ENCODE results near the gene APBB3.

The APBB3 gene

GRCh38 chr5:140574165-140574564, 9.8 kb upstream of the APBB3 start:
- DNase-seq: no peak

GRCh38 chr5:140573683-140574082, 9.3 kb upstream of the APBB3 start:
- no peak for DNase-seq

GRCh38 chr5:140571105-140571504, 6.7 kb upstream of the APBB3 start:
- no peak for DNase-seq

- DNase-seq: no peak
Observed at GRCh38 chr5:140570488-140570887, 6.1 kb upstream of the APBB3 start.

- no peak for DNase-seq
Observed at GRCh38 chr5:140570058-140570457, 5.7 kb upstream of the APBB3 start.

GRCh38 chr5:140569197-140569596, 4.8 kb upstream of the APBB3 start:
- DNase-seq: peak in 1 of 2 donors; percentile 35

- no peak for DNase-seq
Observed at GRCh38 chr5:140568443-140569063, 4.2 kb upstream of the APBB3 start.

GRCh38 chr5:140567871-140568270, 3.5 kb upstream of the APBB3 start:
- no peak for DNase-seq

GRCh38 chr5:140567136-140567818, 2.9 kb upstream of the APBB3 start:
- DNase-seq: no peak

GRCh38 chr5:140566665-140567064, 2.3 kb upstream of the APBB3 start:
- DNase-seq: no peak

GRCh38 chr5:140565780-140566095, 1.3 kb upstream of the APBB3 start:
- no peak for DNase-seq

GRCh38 chr5:140565024-140565779, 804 bp upstream of the APBB3 start:
- no peak for DNase-seq

- DNase-seq: no peak
Observed at GRCh38 chr5:140563596-140563995, 802 bp downstream of the APBB3 start.

- no peak for DNase-seq
Observed at GRCh38 chr5:140561753-140562523, 2.5 kb downstream of the APBB3 start.

- DNase-seq: no peak
Observed at GRCh38 chr5:140560227-140560626, 4.2 kb downstream of the APBB3 start.

GRCh38 chr5:140558542-140558941, 5.9 kb downstream of the APBB3 start:
- no peak for DNase-seq

- no peak for DNase-seq
Observed at GRCh38 chr5:140557965-140558364, 6.4 kb downstream of the APBB3 start.

GRCh38 chr5:140557136-140557805, 7.1 kb downstream of the APBB3 start, which contains the start of gene SRA1:
TSS of gene SRA1 (minus strand) at chr5:140557473. CDS start at chr5:140557452, 21 bp downstream.
- DNase-seq: peak; percentile 88 to 90

GRCh38 chr5:140556438-140556837, 8.0 kb downstream of the APBB3 start:
- no peak for DNase-seq

GRCh38 chr5:140555747-140556312, 8.6 kb downstream of the APBB3 start:
- no peak for DNase-seq

- no peak for DNase-seq
Observed at GRCh38 chr5:140554454-140554853, 9.9 kb downstream of the APBB3 start.

GRCh38 chr5:140553657-140554056, 10.7 kb downstream of the APBB3 start:
- DNase-seq: no peak

Data from CD4-positive, alpha-beta T cell treated with Interleukin-1 beta for 1 hour (primary cell).